Natural killer cell (primary cell): ENCODE data around the gene DACT1. TPM values are rescaled to one million over a fixed set of nuclear protein-coding genes. Genes with fewer than 3 reads are reported as not detected.
"Not testable (repeated sequence)": the region's sequence is repeated elsewhere in the genome, so short reads cannot be mapped to it uniquely, and the experiment has no call there.

Experiments
- ATAC-seq, 3 donors: fragments of 150-1000 bp in 2 of 3; fragments of 200-7000 bp in 1 of 3; cut with Tn5 transposase; 1 replicate in 1 of 3; 2 replicates in 2 of 3; pipeline ENCODE4 v1.10.0; 2021; ENCODE audit warnings: mild to moderate bottlenecking in 2 of 3, moderate library complexity in 2 of 3
- DNase-seq, 2 donors: peaks; one replicate each; pipeline versions ENCODE4 v3.0.0 to v3.0.0-alpha.2; 2013 to 2021; ENCODE audit warnings: mixed read lengths in 1 of 2
- H3K27ac ChIP-seq: one replicate; pipeline ENCODE4 v1.5.1; 2013; ENCODE audit warnings: mild to moderate bottlenecking, low read length
- H3K27me3 ChIP-seq: one replicate; pipeline ENCODE4 v1.6.1; 2013; ENCODE audit warnings: low read length; ENCODE audit not compliant: control insufficient read depth, insufficient read depth
- H3K36me3 ChIP-seq: one replicate; pipeline ENCODE4 v1.6.1; 2013; ENCODE audit warnings: low read length; ENCODE audit not compliant: control insufficient read depth, insufficient read depth
- H3K4me1 ChIP-seq: one replicate; pipeline ENCODE4 v1.6.1; 2013; ENCODE audit warnings: low read length; ENCODE audit not compliant: control insufficient read depth, insufficient read depth
- H3K4me3 ChIP-seq: one replicate; pipeline ENCODE4 v1.5.1; 2013; ENCODE audit warnings: low read length
- H3K9me3 ChIP-seq: one replicate; pipeline ENCODE4 v1.6.1; 2013; ENCODE audit warnings: low read length; ENCODE audit not compliant: control insufficient read depth, insufficient read depth
- H3K27ac Mint-ChIP-seq, 2 donors: one replicate each; pipeline ENCODE4 v1.8.0; 2022; ENCODE audit warnings: mild to moderate bottlenecking in 2 of 2, mixed read lengths in 2 of 2, moderate library complexity in 1 of 2
- H3K27me3 Mint-ChIP-seq, 2 donors: one replicate each; pipeline ENCODE4 v1.8.0; 2022; ENCODE audit warnings: low read depth in 2 of 2, mixed read lengths in 2 of 2
- H3K36me3 Mint-ChIP-seq: one replicate; pipeline ENCODE4 v1.8.0; 2022; ENCODE audit warnings: mixed read lengths
- H3K4me1 Mint-ChIP-seq, 2 donors: one replicate each; pipeline ENCODE4 v1.8.0; 2022; ENCODE audit warnings: mixed read lengths in 2 of 2
- H3K4me3 Mint-ChIP-seq: one replicate; pipeline ENCODE4 v1.8.0; 2022; ENCODE audit warnings: mild to moderate bottlenecking, moderate library complexity, mixed read lengths
- H3K9me3 Mint-ChIP-seq, 2 donors: one replicate each; pipeline ENCODE4 v1.8.0; 2022; ENCODE audit warnings: mixed read lengths in 2 of 2
- WGBS: methylation state at CpG from one replicate; pipeline ENCODE4 v1.1.7; 2013; ENCODE audit warnings: missing lambda C conversion rate; ENCODE audit not compliant: insufficient coverage; 5-methylcytosine and 5-hydroxymethylcytosine counted together
- intact Hi-C: fragments of 100-400 bp; cut with micrococcal nuclease; formaldehyde crosslinking; loops from one replicate; pipeline ENCODE4 v1.14.2; 2022
- total RNA-seq, 4 donors: library from RNA; stranded (reverse); fragments of 120-200 nt in 1 of 4; gene quantifications; one replicate each; pipeline versions ENCODE4 v1.2.3 to v1.2.4, GENCODE V29; 2013 to 2022
- TF ChIP-seq, protein P1 (sequence below): fragments of 200-600 bp; IDR thresholded peaks from one replicate; pipeline ENCODE4 v1.8.0; 2022; ENCODE audit warnings: antibody characterized with exemption

The DACT1 gene, protein sequence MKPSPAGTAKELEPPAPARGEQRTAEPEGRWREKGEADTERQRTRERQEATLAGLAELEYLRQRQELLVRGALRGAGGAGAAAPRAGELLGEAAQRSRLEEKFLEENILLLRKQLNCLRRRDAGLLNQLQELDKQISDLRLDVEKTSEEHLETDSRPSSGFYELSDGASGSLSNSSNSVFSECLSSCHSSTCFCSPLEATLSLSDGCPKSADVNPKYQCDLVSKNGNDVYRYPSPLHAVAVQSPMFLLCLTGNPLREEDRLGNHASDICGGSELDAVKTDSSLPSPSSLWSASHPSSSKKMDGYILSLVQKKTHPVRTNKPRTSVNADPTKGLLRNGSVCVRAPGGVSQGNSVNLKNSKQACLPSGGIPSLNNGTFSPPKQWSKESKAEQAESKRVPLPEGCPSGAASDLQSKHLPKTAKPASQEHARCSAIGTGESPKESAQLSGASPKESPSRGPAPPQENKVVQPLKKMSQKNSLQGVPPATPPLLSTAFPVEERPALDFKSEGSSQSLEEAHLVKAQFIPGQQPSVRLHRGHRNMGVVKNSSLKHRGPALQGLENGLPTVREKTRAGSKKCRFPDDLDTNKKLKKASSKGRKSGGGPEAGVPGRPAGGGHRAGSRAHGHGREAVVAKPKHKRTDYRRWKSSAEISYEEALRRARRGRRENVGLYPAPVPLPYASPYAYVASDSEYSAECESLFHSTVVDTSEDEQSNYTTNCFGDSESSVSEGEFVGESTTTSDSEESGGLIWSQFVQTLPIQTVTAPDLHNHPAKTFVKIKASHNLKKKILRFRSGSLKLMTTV
- under 1 TPM; 0.20 to 0.45 (median 0.33) TPM for total RNA-seq
- total RNA-seq (2013), result 1.5 TPM

GRCh38 chr14:58637391-58638230 lies at the start of gene DACT1:
Gene DACT1 (plus strand): TSS chr14:58637962. CDS start chr14:58638203, 241 bp downstream.
- under 1% methylated on average over 94 of the region's 94 CpGs for WGBS
- Mint-ChIP-seq H3K36me3 (no peaks in the 10 kb centered on the region), H3K9me3 (no peaks in the 10 kb centered on the region), H3K27ac (no peak within 1 kb of the TSS), H3K27me3 (peaks cover 20 to 41% of the 10 kb centered on the region in 2 donors), H3K4me1 (peaks cover 16 to 22% of the 10 kb centered on the region in 2 donors), H3K4me3 (peak within 1 kb of the TSS; percentile 87)
- Histone ChIP-seq H3K4me1 (peaks cover 11% of the 10 kb centered on the region), H3K27ac (no peak within 1 kb of the TSS), H3K36me3 (no peaks in the 10 kb centered on the region), H3K27me3 (peaks cover 4% of the 10 kb centered on the region), H3K4me3 (peak within 1 kb of the TSS; percentile 32), H3K9me3 (no peaks in the 10 kb centered on the region)
- ATAC-seq (peak; percentile 31 to 70 (median 55)), DNase-seq (peak in 1 of 2 donors; percentile 60)
- TF ChIP-seq, protein P1, sequence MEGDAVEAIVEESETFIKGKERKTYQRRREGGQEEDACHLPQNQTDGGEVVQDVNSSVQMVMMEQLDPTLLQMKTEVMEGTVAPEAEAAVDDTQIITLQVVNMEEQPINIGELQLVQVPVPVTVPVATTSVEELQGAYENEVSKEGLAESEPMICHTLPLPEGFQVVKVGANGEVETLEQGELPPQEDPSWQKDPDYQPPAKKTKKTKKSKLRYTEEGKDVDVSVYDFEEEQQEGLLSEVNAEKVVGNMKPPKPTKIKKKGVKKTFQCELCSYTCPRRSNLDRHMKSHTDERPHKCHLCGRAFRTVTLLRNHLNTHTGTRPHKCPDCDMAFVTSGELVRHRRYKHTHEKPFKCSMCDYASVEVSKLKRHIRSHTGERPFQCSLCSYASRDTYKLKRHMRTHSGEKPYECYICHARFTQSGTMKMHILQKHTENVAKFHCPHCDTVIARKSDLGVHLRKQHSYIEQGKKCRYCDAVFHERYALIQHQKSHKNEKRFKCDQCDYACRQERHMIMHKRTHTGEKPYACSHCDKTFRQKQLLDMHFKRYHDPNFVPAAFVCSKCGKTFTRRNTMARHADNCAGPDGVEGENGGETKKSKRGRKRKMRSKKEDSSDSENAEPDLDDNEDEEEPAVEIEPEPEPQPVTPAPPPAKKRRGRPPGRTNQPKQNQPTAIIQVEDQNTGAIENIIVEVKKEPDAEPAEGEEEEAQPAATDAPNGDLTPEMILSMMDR, result no peak
- intact Hi-C loops, result no loop called here

- H3K4me1 Mint-ChIP-seq, H3K9me3 Mint-ChIP-seq, ATAC-seq, H3K4me1 ChIP-seq, H3K27me3 ChIP-seq, intact Hi-C loops, H3K36me3 ChIP-seq, H3K27ac Mint-ChIP-seq, H3K9me3 ChIP-seq, H3K4me3 ChIP-seq, DNase-seq, H3K4me3 Mint-ChIP-seq, H3K27me3 Mint-ChIP-seq, H3K36me3 Mint-ChIP-seq, H3K27ac ChIP-seq: not testable (repeated sequence)
- WGBS, result 97% methylated on average over 5 of the region's 18 CpGs
Observed at GRCh38 chr14:58588321-58588720, 49.4 kb upstream of the DACT1 start.

GRCh38 chr14:58593977-58594376 lies 43.8 kb upstream of the DACT1 start:
- Histone ChIP-seq H3K4me3 (no peak overlapping the region), H3K4me1 (no peaks in the 10 kb centered on the region), H3K27me3 (no peaks in the 10 kb centered on the region), H3K36me3 (no peaks in the 10 kb centered on the region), H3K9me3 (no peaks in the 10 kb centered on the region), H3K27ac (no peak overlapping the region)
- TF ChIP-seq, protein P1, result no peak
- no peak for ATAC-seq
- H3K36me3 Mint-ChIP-seq, result no peaks in the 10 kb centered on the region
- H3K27ac Mint-ChIP-seq, result no peak overlapping the region
- no peaks in the 10 kb centered on the region for H3K4me1 Mint-ChIP-seq
- H3K27me3 Mint-ChIP-seq, result peaks cover 0 to 6% of the 10 kb centered on the region in 2 donors
- WGBS, result 89% methylated on average over 4 of the region's 4 CpGs
- DNase-seq, result no peak
- H3K9me3 Mint-ChIP-seq, result no peaks in the 10 kb centered on the region
- intact Hi-C loops, result no loop called here
- H3K4me3 Mint-ChIP-seq, result no peak overlapping the region
